Measurements from ENCODE around the gene BTBD16.

Gene BTBD16

DNA sequence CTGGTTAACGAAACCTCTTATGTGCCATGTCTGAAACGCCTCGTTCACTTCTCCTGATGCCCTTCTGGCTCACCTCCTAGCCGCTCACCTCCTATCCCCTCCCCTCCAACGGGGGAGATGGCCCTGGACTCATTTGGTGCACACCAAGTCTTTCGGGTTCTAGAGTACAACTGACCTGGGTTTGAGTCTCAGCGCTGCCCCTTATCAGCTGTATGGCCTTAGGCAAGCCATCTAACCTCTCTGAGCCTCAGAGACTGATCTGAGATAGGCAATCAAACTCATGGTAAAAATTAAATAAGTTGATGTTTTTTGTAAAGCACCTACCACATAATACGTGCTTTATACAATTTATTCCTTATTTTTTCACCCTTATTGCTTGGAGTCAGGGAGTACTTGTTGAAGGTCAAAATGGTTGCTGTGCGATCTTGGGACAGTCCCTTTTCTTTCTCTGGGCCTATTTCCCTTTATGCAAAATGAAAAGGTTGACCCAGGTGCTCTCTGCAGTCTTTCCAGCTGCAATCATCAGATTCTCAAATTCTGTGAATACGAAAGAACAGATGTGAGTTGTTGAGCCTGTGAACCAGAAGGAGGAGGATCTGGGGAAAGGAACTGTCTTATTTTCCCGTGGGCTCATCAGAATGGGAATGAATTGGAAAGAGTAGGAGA is 72.2 kb downstream of the BTBD16 start:
- no peak for DNase-seq (ENCODE audit: low read depth in 2 of 2)

DNA sequence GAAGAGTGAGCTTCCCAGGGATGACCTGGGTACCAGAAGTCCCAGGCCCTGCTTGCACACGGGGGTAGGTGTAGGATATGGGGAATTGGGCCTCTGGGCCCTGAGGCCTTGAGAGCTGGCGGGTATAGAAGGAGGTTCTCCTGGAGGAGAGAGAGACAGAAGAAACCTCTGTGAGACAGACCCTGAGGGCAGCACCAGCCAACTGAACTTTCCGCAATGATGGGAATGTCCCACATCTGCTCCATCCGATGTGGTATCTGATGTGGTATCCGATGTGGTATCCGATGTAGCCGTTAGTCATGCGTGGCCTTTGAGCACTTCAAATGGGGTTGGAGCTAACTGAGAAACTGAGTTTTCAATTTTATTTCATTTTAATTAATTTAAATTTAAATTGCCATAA is 72.8 kb downstream of the BTBD16 start:
- no peak for DNase-seq (ENCODE audit: low read depth in 2 of 2)

DNA sequence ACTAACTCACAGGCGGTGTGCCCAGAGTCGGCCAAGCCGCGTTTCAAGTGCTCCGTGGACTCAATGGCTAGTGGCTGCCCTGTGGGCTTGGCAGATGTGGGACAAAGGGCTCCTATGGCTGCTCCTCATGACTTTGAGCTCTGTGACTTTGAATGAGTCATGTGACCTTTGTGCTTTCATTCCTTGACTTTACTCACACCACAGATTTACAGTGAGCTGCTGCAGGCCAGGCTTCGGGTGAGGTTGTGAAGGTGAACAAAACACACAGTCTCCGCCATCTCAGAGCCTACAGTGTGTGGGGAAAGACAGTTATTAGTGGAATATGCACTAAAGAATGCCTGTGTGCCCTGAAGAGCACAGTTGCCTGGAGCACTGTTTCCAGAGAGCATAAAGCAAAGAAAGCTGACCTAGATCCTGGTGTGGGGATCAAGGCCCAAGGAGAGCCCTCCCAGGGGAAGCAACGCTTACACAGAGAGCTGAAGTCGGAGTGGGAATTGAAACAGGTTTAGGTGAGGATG is 73.7 kb downstream of the BTBD16 start:
- DNase-seq (ENCODE audit: low read depth in 2 of 2), result no peak

DNA sequence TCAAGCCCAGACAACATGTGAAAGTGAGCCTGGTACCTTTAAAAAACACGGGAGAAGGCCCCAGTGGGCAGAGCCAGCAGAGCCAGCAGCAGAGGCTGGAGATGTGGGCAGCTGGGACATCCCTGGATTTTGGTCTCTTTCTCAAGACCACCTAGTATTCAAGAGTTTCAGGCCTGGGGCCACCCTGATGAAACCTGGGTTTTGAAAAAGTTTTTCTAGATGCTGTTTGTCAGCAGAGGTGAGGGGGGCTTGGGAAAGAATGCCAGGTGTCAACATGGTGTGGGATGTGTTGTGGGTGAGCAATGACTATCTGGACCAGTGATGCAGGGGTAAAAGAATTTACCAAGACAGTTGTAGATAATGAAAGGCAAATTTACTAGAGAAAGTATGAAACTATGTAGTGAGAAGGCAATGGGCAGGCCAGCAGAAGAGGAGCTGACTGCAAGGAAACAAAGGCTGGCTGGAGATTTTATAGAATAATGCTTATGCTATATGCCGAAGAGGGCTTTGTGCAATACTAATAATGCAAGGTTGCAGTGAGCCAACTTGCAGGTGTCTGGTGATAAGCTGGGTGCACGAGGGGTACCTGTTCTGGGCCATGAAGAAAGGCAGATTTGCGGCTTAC is 75.3 kb downstream of the BTBD16 start:
- no peak for DNase-seq (ENCODE audit: low read depth in 2 of 2)

- no peak for DNase-seq (ENCODE audit: low read depth in 2 of 2)
These were observed 76.2 kb downstream of the BTBD16 start for GRCh38 chr10:122347170-122347841.

- no peak for DNase-seq (ENCODE audit: low read depth in 2 of 2)
These were observed 77.4 kb downstream of the BTBD16 start for GRCh38 chr10:122348512-122348911.

GRCh38 chr10:122348935-122349361 is 77.9 kb downstream of the BTBD16 start:
- no peak for DNase-seq (ENCODE audit: low read depth in 2 of 2)

- DNase-seq (ENCODE audit: low read depth in 2 of 2), result no peak
These were observed 78.8 kb downstream of the BTBD16 start for GRCh38 chr10:122349758-122350369.

DNA sequence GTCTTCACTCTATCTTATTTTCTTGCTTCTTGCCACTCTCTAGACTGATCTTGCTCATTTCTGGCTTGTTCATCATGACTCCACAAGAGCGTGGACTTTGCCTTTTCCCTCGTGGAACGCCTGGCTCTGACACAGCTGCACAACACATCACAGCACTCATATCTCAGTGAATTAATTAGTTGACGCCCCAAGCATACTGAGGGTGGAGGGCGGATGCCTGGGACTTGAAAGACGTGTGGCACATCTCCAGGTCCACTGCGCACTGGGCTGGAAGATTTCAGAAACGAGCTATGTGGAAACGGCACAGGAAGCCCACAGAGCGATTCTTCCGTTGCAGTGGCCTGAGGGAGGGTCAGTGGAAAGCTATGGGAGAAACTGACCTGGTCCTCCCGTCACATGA is 79.8 kb downstream of the BTBD16 start:
- no peak for DNase-seq (ENCODE audit: low read depth in 2 of 2)

DNA sequence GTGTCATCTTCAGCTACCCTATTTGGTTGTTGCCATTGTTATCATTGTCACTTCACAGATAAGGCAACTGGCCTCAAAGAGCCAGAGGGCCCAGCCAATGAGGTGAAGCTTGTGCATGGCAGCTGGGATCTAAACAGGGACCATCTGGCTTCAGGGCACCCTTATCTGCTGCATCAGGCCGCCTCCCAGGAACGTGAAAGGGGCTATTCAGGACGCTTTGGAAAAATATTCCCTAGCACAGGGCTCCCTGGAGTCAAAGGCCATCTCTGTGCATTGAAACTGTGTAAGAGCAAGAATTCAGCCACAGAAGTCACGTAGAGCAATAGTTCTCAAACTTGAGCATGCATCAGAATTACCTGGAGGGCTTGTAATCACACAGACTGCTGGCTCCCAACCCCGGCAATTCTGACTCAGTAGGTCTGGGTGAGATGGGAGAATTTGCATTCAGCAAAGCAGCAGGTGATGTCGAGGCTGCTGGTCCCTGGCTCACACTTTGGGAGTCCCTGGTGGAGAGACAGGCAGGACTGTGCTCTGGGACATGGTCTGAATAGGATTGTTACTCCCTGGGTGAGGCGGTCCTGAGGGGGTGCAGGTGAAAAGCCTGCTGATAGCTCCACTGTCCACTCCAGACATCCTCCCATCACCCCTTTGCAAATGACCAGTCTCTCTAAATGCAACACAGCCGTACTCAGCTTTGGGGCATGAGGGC is 81.9 kb downstream of the BTBD16 start:
- no peak for DNase-seq (ENCODE audit: low read depth in 2 of 2)

- DNase-seq (ENCODE audit: low read depth in 2 of 2), result no peak
These were observed 83.3 kb downstream of the BTBD16 start for GRCh38 chr10:122354383-122354782.

- DNase-seq (ENCODE audit: low read depth in 2 of 2), result no peak
These were observed 86.6 kb downstream of the BTBD16 start for GRCh38 chr10:122357685-122358084.

- no peak for DNase-seq (ENCODE audit: low read depth in 2 of 2)
These were observed 88.5 kb downstream of the BTBD16 start for GRCh38 chr10:122359621-122360020.

DNA sequence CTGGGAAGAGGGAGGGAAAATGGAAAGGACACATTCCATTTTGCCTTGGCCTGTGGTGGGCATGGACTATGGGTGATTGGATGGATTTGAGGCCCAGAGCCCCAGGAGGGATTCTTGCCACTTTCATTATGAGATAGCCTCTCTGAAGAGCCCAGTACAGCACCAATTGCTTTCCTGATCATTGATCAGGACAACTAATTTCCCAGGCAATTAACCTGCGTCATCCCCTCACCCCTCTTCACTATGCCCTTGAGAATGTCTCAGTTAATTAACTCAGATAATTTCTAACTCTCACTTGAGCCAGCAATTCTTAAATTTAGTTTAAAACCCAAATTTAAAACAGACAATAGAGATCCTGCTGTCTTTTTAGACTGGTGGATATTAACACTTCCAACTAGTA is 90.0 kb downstream of the BTBD16 start:
- DNase-seq (ENCODE audit: low read depth in 2 of 2), result no peak

DNA sequence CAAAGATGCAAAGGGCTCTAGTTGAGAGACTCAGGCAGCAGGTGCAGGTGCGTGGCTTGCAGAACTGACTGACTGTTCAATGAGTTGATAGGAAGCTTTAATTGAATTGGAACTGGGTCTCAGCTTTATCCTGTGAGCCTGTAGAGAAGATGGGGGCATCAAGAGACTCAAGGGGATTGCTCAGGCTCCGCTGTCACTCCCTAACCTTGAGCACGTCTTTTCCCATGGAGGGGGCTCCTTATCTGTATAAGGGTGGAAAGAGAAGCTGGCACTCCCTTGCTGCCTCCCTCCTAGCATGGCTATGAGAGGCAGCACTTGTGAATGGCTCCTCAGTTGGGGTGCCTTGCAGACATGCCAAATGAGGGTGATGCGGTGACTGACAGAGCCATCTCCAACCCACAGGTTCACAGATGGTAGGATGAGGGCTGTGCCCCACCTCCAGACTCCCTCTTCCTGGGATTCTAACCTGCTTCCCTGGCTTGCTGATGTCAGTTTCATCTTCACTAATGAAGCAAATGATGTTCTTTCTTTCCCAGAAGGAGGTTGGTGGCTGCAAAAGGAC is 91.0 kb downstream of the BTBD16 start:
- DNase-seq (ENCODE audit: low read depth in 2 of 2), result no peak

DNA sequence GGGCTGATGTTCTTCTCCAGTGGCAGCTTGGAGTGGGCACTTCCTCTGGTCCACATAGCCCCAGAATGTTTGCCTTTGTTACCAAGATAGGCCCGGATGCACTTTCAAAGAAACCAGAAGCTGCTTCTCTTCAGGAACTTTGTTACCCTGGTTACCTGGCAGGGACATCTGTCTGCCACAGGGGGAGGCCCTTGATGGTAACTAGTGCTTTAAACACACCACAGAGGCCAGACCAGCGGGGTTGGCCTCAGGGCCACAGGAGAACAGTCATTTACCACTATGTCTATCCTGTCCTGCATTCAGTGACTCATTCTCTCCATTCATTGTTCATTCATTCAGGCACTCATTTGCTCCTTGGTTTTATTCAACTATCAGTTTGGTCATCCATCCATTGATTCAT is 91.5 kb downstream of the BTBD16 start:
- no peak for DNase-seq (ENCODE audit: low read depth in 2 of 2)

GRCh38 chr10:122363311-122363710 is 92.2 kb downstream of the BTBD16 start:
- DNase-seq (ENCODE audit: low read depth in 2 of 2), result no peak

GRCh38 chr10:122363722-122364463 is 92.8 kb downstream of the BTBD16 start:
- DNase-seq (ENCODE audit: low read depth in 2 of 2), result no peak

DNA sequence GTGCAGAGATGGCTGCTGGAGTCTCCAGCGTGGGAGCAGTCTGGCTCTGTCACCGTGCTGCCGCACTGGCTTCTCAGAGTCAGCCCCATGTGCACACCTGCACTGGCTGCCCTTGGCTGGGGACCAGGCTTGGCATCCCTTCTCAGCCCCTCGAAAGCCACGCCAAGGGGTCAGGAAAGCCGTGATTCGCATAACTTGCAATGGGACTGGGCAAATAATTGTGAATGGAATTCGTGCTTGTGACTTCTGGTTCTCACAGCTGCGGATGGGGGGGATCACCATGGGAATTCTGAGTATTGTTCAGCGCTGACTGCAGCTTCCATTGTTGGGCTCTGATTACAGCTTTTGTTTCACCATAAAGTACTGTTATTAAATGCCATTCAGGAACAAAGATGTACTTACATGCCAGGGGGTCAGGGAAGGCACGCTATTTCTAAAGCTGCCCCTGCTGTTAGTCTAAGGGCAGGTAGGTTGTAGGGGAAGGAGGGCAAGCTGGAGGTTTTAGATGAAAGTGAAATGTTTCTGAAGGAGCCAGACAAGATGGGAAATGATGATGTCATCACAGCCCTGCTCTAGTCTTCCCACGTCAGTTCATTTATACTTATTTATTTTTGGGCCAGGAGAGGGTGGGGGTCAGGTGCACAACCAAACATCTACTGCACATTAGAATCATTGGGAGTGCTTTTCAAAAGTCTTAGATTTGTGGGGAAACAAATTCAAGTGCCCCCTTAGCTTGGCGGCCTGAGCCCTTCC is 97.6 kb downstream of the BTBD16 start:
- no peak for DNase-seq (ENCODE audit: low read depth in 2 of 2)

GRCh38 chr10:122373108-122373507 is 102.0 kb downstream of the BTBD16 start:
- DNase-seq (ENCODE audit: low read depth in 2 of 2), result no peak

Data from fibroblast of skin of left quadriceps (primary cell).